DMS153 treated with DMSO at 0.1 percent for 48 hours (cell line): ENCODE results near the gene RNASE2.
"Not testable (repeated sequence)": the region's sequence is repeated elsewhere in the genome, so short reads cannot be mapped to it uniquely, and the experiment has no call there.

ENCODE experiments used
- DNase-seq: peaks from one replicate; lab custom pipeline; 2025; ENCODE audit not compliant: unreplicated experiment; lab: John Stamatoyannopoulos, UW

The RNASE2 gene

DNA sequence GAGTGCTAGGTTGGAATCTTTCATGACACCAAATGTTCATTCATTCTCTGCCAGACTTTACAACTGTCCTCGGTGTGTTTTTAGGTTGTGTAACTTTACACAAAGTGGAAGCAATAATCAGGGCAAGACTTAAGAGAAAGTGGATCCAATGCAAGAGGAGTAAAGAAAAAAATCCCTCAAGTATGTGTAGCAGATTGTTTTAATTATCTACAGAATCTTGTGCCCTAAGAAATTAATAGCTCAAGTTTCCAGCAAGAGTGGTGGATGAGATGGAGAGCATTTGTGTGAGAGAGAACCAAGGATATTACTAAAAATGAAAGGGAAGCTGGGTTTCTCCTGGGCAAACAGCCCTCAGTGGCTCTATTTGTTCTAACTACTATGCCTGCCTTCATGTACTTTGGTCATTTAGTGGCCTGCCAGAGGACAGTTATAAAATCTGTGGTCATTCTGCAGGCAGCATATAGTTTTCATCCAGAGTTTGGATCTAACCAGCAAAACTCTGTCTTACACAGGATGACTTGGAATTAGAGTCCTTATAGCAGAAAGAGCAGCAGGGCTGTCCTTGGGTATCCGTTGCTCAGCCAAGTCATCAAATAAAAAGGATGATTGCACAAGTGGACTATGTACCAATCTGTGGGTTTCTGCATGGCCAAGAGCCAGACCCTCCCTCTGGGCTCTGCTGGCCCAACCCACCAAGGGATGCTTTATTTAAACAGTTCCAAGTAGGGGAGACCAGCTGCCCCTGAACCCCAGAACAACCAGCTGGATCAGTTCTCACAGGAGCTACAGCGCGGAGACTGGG is at the start of gene RNASE2:
RNASE2 (plus strand) TSS at position 752 of the 802 bp plus-strand sequence. CDS start 285 bp downstream, outside the sequence.
- not testable (repeated sequence) for DNase-seq

- no peak for DNase-seq
These were observed 49.6 kb upstream of the RNASE2 start for GRCh38 chr14:20905676-20906075.

- no peak for DNase-seq
These were observed 48.1 kb upstream of the RNASE2 start for GRCh38 chr14:20907214-20907613.

GRCh38 chr14:20910822-20911221 is 44.5 kb upstream of the RNASE2 start:
- DNase-seq, result not testable (repeated sequence)

- DNase-seq, result not testable (repeated sequence)
These were observed 36.1 kb upstream of the RNASE2 start for GRCh38 chr14:20919038-20919756.

- DNase-seq, result not testable (repeated sequence)
These were observed 31.5 kb upstream of the RNASE2 start for GRCh38 chr14:20923766-20924297.

DNA sequence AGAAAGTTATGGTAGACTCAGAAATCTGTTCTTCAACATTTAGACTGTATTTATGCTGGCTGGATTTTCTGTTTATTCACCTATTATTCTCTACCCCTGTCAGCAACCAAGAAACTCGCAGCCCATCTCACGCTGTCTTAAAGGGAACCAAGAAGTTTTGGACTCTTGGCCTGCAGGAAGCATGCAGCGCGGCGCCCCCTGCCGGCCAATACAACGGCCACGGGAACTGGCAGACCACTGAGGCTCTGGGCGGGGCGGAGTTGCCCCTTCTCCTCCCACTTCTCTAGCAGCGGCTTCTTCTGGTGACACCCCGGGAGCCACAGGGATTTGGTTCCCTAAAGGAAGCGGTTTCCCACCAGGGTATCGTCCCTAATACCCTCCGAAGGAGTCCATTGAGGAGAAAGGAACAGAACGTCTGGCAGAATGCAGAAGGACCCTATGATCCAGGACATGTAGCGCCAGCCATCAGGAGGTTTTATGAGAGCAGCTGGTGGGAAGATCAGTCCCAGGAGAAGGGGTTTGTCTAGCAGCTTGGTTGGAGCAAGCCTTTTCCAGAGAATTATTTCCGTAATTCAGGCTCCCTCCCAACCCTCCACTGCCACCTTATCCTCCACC is 21.0 kb upstream of the RNASE2 start:
- no peak for DNase-seq

DNA sequence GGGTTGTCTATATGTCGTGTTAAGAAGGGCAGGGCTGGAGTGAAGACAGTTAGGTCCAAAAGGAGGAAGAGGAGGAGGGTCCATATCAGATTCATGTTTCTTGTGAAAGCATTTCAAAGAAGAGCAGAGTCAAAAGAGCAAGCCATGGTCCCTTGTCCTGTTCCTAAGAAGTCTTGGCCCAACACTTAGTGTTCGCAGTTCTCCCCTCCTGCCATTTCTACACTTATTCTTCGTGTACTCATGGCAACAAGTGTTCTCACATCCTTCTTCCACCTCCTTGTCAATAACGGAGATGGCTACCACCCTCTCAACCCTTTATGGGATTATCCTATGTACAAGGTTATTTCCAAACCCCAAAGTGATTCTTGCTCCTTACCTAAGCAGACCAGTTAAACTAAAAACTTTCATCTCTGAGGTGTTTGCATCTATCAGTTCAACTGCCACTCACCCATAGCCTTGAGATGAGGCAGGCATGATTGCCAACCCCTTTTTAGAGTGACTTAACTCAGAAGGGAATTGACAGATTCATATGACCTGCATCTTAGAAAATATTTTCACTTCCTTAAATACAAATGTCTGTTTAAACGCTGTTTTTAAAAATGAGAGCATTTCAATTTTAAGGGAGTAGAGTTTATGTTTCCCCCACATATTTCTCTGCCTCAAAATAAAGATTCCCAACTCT is 19.8 kb upstream of the RNASE2 start:
- no peak for DNase-seq

DNA sequence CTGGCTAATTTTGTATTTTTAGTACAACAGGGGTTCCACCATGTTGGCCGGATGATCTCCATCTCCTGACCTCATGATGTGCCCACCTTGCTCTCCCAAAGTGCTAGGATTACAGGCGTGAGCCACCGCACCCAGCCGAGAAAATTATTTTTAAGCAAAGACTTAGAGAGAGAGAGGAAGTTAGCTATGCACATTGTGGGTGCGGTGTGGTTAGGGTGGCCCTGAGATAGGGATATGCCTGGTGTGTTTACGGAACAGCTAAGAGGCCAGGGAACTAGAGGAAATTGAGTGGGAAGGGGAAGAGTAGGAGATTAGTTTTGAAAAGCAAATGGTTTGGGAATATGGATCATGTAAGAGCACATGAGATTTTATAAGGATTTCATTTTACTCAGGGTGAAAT is 10.1 kb upstream of the RNASE2 start:
- DNase-seq, result not testable (repeated sequence)

DNA sequence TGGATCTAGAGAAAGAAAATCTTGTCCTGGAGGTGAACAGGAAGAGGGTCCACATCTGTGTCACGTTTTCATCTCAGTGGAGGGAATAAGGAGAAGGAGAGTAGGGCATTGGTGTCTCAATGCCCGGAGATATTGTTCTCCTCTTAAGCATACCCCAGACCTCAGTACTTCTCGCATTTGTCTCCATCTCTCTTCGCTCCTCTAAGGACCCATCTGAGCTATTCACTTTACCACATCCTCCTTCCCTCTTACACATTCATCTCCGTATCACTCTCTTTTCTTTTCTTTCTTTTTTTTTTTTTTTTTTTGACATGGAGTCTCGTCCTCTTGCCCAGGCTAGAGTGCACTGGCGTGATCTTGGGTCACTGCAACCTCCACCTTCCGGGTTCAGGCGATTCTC is 8.6 kb upstream of the RNASE2 start:
- not testable (repeated sequence) for DNase-seq

DNA sequence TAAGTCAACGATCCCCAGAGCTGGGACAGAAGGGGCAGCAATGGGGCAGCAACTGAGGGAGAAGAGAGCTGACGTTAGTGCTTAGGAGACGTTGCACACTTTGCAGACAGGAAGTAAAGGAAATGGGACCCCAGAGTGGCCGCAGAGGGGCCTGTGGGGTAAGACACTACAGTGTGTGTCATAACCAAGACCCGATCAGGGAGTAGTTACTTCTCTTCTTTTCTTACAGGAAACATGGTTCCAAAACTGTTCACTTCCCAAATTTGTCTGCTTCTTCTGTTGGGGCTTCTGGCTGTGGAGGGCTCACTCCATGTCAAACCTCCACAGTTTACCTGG is 219 bp downstream of the RNASE2 start:
- DNase-seq, result not testable (repeated sequence)

DNA sequence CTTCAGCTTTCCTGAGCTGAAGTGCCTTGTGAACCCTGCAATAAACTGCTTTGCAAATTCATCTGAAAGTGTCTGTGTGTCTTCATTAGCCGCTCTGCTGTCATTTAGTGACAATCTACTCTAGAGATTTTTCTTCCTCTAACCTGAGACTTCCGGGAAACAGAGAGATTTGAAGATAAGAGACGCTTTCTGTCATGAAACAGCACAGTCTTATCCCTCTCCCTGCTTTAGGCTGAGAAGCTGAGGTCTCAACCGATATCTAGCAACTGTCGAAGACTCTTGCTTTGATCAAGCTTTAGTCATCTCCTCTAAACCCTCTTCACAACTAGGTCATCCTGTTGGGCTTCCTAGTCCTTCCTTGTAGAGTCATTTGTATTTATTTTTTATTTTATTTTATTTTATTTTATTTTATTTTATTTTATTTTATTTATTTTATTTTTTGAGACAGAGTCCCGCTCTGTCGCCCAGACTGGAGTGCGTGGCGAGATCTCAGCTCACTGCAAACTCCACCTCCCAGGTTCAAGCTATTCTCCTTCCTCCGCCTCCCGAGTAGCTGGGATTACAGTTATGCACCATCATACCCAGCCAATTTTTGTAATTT is 1.2 kb downstream of the RNASE2 start:
- no peak for DNase-seq

DNA sequence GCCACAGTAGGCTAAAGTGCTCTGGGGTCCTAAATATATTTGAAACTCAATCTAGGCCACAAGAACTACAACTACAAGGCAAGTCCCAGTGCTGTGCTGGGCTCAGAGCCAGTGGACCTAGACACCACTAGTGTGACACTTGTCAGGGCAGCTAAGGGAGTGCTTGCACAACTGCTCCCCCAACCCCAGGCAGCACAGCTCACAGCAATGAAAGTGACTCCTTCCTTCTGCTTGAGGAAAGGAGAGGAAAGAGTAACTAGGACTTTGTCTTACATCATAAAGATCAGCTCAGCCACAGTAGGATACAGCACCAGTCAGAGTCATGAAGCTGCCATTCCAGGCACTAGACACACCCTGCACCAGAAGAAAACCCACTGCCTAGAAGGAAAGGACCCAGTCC is 3.7 kb downstream of the RNASE2 start:
- DNase-seq, result not testable (repeated sequence)

GRCh38 chr14:20969336-20969735 is 14.0 kb downstream of the RNASE2 start:
- DNase-seq, result no peak

DNA sequence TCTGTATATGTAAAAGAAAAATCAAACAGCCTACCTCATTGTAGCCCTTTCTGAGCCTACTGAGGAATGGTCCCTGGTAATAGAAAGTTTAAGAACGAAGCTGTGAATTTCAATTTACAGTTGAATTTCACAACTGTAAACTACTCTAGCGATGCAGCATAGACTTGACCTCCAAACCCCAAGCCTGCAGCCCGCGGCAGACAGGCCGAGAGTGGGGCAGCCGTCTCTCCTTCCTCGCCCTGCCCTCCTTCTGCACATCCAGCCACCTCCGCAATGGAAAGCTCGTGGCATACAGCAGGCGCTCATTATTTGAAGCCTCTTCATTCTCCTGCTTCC is 15.3 kb downstream of the RNASE2 start:
- no peak for DNase-seq

DNA sequence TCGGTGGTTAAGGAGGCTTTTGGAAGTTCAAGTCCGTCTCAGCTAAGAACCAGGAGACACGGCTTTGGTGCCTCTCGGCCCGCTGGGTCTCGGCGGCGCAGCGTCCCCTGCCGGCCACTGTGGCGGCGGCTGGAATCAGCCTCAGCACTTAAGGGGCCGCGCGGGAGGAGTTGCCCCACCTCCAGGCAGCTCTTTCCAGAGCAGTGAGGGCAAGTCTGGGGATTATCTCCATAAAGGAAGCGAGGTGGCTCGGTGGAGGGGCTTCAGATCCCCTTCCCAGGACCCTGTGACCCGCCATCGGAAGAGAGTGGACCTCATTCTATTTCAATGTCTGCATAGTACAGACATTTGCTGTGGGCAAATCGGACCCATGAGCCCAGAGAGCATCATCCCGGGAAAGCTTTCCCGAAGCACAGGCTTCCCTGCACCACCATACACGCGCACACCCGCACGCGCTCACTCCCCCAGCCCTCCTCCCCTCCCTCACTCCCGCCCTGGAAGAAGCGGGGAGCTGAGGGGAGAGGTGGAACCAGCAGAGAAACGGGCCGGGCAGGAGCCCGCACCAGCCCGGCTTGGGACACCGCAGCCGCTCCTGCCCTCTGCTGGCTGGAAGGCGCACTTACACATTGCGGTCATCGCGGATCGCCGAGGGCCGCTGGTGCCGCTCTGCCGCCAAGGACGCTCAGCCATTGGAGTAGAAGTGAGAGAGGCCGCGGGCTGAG is 15.9 kb downstream of the RNASE2 start:
- DNase-seq, result peak; percentile 60

DNA sequence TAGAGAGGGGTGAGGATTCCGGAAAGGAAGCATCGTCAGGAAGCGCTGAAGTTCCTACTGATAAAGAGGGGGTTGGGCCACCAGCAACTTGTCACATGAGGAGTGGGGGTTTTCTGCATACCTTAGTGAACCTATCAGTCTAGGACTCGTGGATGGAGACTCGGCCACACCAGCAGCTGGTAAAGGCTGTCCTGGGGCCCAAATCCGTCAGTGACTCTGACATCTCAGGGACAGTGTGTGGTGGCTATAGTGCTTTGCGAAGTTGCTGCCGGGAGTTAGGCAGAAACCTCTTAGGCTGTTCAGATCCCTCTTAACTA is 16.4 kb downstream of the RNASE2 start:
- no peak for DNase-seq

DNA sequence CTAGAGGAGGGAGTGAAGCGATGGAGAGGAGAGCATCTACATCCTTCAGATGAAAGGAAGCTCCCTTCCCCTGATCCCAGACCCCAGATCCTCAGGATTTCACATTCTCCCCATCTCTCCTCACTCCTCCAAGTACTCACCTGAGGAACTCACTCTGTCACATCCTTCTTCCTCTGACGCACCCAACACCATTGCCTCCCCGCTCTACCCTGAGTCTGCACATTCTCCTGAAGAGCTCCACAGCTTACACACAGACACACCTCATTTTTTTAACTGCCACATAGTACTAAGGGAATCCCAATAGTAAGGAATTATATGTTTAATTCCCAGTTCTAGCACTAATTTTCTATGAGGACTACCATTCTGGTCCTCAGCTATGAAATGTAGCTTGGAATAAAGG is 18.2 kb downstream of the RNASE2 start:
- DNase-seq, result no peak

DNA sequence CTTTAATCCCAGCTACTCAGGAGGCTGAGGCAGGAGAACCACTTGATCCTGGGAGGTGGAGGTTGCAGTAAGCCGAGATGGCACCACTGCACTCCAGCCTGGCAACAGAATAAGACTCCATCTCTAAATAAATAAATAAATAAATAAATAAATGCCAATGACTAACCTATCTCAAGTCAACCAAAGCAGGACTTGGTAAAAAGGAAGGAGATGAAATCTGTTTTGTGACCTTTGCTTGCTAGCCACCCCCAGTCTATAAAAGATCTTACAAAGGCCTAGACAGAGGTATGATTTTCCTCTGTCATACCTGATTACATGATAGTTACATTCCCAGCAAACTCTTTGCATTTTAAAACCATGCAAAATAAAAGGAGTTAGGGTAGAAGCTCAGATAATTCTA is 21.0 kb downstream of the RNASE2 start:
- no peak for DNase-seq

- no peak for DNase-seq
These were observed 23.4 kb downstream of the RNASE2 start for GRCh38 chr14:20978687-20979086.
